Heart left ventricle (tissue), 16 donors: Measurements from ENCODE around the gene DCTN4. TPM values are rescaled to one million over a fixed set of nuclear protein-coding genes. Genes with fewer than 3 reads are reported as not detected.

Experiments used
- ATAC-seq, 4 donors: fragments of 200-7000 bp; cut with Tn5 transposase; one replicate each; pipeline ENCODE4 v1.9.1; 2020 to 2022; ENCODE audit warnings: moderate library complexity in 4 of 4, mild to moderate bottlenecking in 3 of 4, moderate number of reproducible peaks in 1 of 4
- DNase-seq, 5 donors: peaks; one replicate each; pipeline ENCODE4 v3.0.0-alpha.2; 2020
- H3K27ac ChIP-seq, 12 donors: fragments of 200-600 bp; sonication (generic) in 4 of 12; one replicate each; pipeline versions ENCODE4 v1.5.0 to v1.8.0; 2016 to 2022; ENCODE audit warnings: mild to moderate bottlenecking in 2 of 12
- H3K27me3 ChIP-seq, 9 donors: fragments of 200-600 bp; sonication (generic) in 2 of 9; one replicate each; pipeline versions ENCODE4 v1.5.1 to v1.8.0; 2016 to 2022; ENCODE audit warnings: mild to moderate bottlenecking in 3 of 9
- H3K36me3 ChIP-seq, 9 donors: fragments of 200-600 bp; sonication (generic) in 2 of 9; one replicate each; pipeline versions ENCODE4 v1.5.0 to v1.8.0; 2018 to 2022; ENCODE audit warnings: mild to moderate bottlenecking in 2 of 9
- H3K4me1 ChIP-seq, 12 donors: fragments of 200-600 bp; sonication (generic) in 4 of 12; one replicate each; pipeline versions ENCODE4 v1.5.0 to v1.8.0; 2016 to 2022; ENCODE audit warnings: mild to moderate bottlenecking in 3 of 12
- H3K4me3 ChIP-seq, 12 donors: fragments of 200-600 bp; sonication (generic) in 4 of 12; one replicate each; pipeline versions ENCODE4 v1.5.0 to v1.8.0; 2017 to 2022; ENCODE audit warnings: mild to moderate bottlenecking in 9 of 12, moderate library complexity in 4 of 12
- H3K9me3 ChIP-seq, 12 donors: fragments of 200-600 bp; sonication (generic) in 4 of 12; one replicate each; pipeline versions ENCODE4 v1.5.0 to v1.8.0; 2016 to 2022; ENCODE audit warnings: mild to moderate bottlenecking in 1 of 12
- POLR2A ChIP-seq, 2 donors: fragments of 450-650 bp; IDR thresholded peaks; one replicate each; pipeline ENCODE4 v1.6.1; 2017; ENCODE audit warnings: antibody characterized with exemption in 2 of 2, mild to moderate bottlenecking in 2 of 2, moderate library complexity in 2 of 2
- WGBS, 4 donors: extraction: QIAGEN DNeasy Blood & Tissue Kit in 2 of 4; methylation state at CpG; one replicate each; pipeline versions ENCODE4 v1.1.5 to v1.1.7; 2013 to 2018; 5-methylcytosine and 5-hydroxymethylcytosine counted together
- intact Hi-C, 10 donors: fragments of 100-400 bp; cut with DNase I; formaldehyde crosslinking; loops; one replicate each; pipeline versions ENCODE4 v1.11.1 to v1.14.2; 2022
- polyA plus RNA-seq, 2 donors: library from polyadenylated mRNA; stranded (reverse); fragments of 200-250 nt; gene quantifications; one replicate each; pipeline ENCODE4 v1.2.3, GENCODE V29; 2013
- total RNA-seq, 9 donors: library from RNA; depleted of rRNA in 2 of 9; stranded (reverse); fragments of >200 nt in 2 of 9; fragmentation: NEBNext Ultra II Directional in 3 of 9; extraction: Animal tissue kit (Norgen Biotek cat#: 25700) in 3 of 9; gene quantifications; one replicate each; pipeline versions ENCODE4 v1.1.0 to v1.2.4, GENCODE V29; 2016 to 2023
- TF ChIP-seq, protein P1 (sequence below), 12 donors: fragments of 200-600 bp; sonication (generic) in 4 of 12; IDR thresholded peaks; one replicate each; pipeline versions ENCODE4 v1.5.0 to v1.8.0; 2018 to 2022; ENCODE audit warnings: antibody characterized with exemption in 12 of 12, mild to moderate bottlenecking in 5 of 12
- donor health status: ischemic (EF 13 %, LVEDD 7.1; RV severe dilation, severe dysfunction).
- donor health status: healthy with polysubstance abuse.
- donor health status: DM: no; HTN: yes; CAD: no.
- donor health status: DM: no; HTN: no; CAD: no.
- donor health status: ischemic (EF 25% LVEDD 6.9; RV normal size, moderate dysfunction).
- donor health status: ischemic (EF 25% LVEDD 5.7; RV mildly dilated, moderate dysfunction).
- donor health status: healthy.
- donor health status: DM: yes; HTN: yes; CAD: no.
- donor health status: ischemic (EF 35%, LVEDD 5.7; RV mildly dilated, moderate dysfunction).
- donor health status: nonischemic (EF 11% LVEDD 7.7; RV severe dilation, severe dysfunction).
- donor health status: DM: yes; HTN: yes; CAD: no.
- donor health status: PGD.
- donor health status: ischemic (EF 29% LVEDD 5.4; RV normal size, mild dysfunction).
- donor health status: nonischemic (EF 23%, LVEDD 6.1; RV moderate dilation, normal function).

The DCTN4 gene
- total and polyA plus RNA-seq, 11 donors, result 18.9 to 70.6 (median 44.2) TPM

GRCh38 chr5:150789450-150789849 lies 30.6 kb upstream of the DCTN4 start:
- WGBS, 4 donors, result 76 to 83% (median 77%) methylated on average over 6 of the region's 6 CpGs
- intact Hi-C loops, result loop anchor here in 1 of 10 donors (10.0 kb wide), 1 partner anchor 365 kb away; the partner anchor contains the start of gene ANXA6
- peak in 2 of 4 donors; percentile 4 to 44 for ATAC-seq

DNA sequence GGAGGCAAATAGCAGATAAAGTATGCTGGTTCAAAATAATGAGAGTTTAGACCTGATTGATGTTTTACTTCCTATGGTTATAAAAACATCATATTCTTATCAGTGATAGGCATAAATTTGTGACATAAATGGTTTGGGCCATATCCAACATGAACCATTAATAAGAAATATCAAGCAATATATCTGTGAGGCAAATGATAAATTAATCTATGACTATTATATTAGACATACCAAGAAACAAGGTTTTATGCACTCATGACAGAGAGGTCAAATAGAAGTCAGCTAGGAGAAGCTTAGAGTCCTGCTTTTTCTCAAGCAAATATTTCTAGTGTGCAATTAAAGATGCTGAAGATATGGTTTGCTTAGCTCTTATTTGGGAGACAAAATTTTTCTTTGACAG lies 30.2 kb upstream of the DCTN4 start:
- Histone ChIP-seq H3K27me3 (no peaks in the 10 kb centered on the region), H3K4me3 (peak overlapping the region in 1 of 12 donors; percentile 7), H3K27ac (peak overlapping the region in 3 of 12 donors; percentile 47 to 84 (median 58)), H3K4me1 (peaks cover 3 to 94% (median 27%) of the 10 kb centered on the region in 12 donors), H3K9me3 (peaks cover 0 to 4% (median 0%) of the 10 kb centered on the region in 12 donors), H3K36me3 (no peaks in the 10 kb centered on the region)
- intact Hi-C loops, result loop anchor here in 1 of 10 donors (10.0 kb wide), 1 partner anchor 366 kb away; the partner anchor contains the start of gene ANXA6
- no peak for TF ChIP-seq POLR2A (IDR thresholded peaks at IDR 0.05)
- TF ChIP-seq, protein P1, sequence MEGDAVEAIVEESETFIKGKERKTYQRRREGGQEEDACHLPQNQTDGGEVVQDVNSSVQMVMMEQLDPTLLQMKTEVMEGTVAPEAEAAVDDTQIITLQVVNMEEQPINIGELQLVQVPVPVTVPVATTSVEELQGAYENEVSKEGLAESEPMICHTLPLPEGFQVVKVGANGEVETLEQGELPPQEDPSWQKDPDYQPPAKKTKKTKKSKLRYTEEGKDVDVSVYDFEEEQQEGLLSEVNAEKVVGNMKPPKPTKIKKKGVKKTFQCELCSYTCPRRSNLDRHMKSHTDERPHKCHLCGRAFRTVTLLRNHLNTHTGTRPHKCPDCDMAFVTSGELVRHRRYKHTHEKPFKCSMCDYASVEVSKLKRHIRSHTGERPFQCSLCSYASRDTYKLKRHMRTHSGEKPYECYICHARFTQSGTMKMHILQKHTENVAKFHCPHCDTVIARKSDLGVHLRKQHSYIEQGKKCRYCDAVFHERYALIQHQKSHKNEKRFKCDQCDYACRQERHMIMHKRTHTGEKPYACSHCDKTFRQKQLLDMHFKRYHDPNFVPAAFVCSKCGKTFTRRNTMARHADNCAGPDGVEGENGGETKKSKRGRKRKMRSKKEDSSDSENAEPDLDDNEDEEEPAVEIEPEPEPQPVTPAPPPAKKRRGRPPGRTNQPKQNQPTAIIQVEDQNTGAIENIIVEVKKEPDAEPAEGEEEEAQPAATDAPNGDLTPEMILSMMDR (IDR thresholded peaks at IDR 0.05), result no peak
- no peak for DNase-seq
- ATAC-seq, result no peak

More at GRCh38 chr5:150789450-150789849, 30.6 kb upstream of the DCTN4 start:
- H3K36me3 ChIP-seq, result no peaks in the 10 kb centered on the region
- TF ChIP-seq POLR2A (IDR thresholded peaks at IDR 0.05), result no peak
- TF ChIP-seq, protein P1 (IDR thresholded peaks at IDR 0.05), result no peak
- no peak for DNase-seq
- H3K27ac ChIP-seq, result peak overlapping the region in 9 of 12 donors; percentile 22 to 84 (median 55)
- peaks cover 0 to 4% (median 0%) of the 10 kb centered on the region in 12 donors for H3K9me3 ChIP-seq
- H3K4me3 ChIP-seq, result peak overlapping the region in 3 of 12 donors; percentile 7 to 10 (median 8)
- H3K4me1 ChIP-seq, result peaks cover 3 to 89% (median 23%) of the 10 kb centered on the region in 12 donors
- no peaks in the 10 kb centered on the region for H3K27me3 ChIP-seq

GRCh38 chr5:150787656-150788055 lies 28.8 kb upstream of the DCTN4 start:
- peak overlapping the region in 6 of 12 donors; percentile 2 to 80 (median 37) for H3K27ac ChIP-seq
- TF ChIP-seq, protein P1 (IDR thresholded peaks at IDR 0.05), result no peak
- TF ChIP-seq POLR2A (IDR thresholded peaks at IDR 0.05), result no peak
- peaks cover 0 to 4% (median 0%) of the 10 kb centered on the region in 12 donors for H3K9me3 ChIP-seq
- ATAC-seq (no peak), DNase-seq (no peak)
- H3K4me1 ChIP-seq, result peaks cover 13 to 95% (median 39%) of the 10 kb centered on the region in 12 donors
- no peaks in the 10 kb centered on the region for H3K36me3 ChIP-seq
- H3K27me3 ChIP-seq, result no peaks in the 10 kb centered on the region
- no peak overlapping the region for H3K4me3 ChIP-seq
- intact Hi-C loops, result loop anchor here in 1 of 10 donors (10.0 kb wide), 1 partner anchor 367 kb away; the partner anchor contains the start of gene ANXA6
- 38 to 49% (median 39%) methylated on average over 1 of the region's 1 CpG for WGBS, 4 donors

GRCh38 chr5:150786876-150787275 lies 28.1 kb upstream of the DCTN4 start:
- Histone ChIP-seq H3K4me3 (peak overlapping the region in 1 of 12 donors; percentile 6), H3K27me3 (no peaks in the 10 kb centered on the region), H3K9me3 (peaks cover 0 to 4% (median 0%) of the 10 kb centered on the region in 12 donors), H3K4me1 (peaks cover 15 to 96% (median 45%) of the 10 kb centered on the region in 12 donors), H3K27ac (peak overlapping the region in 7 of 12 donors; percentile 2 to 80 (median 33)), H3K36me3 (no peaks in the 10 kb centered on the region)
- no peak for ATAC-seq
- no peak for DNase-seq
- TF ChIP-seq, protein P1 (IDR thresholded peaks at IDR 0.05), result no peak
- no peak for TF ChIP-seq POLR2A (IDR thresholded peaks at IDR 0.05)
- intact Hi-C loops, result loop anchor here in 1 of 10 donors (10.0 kb wide), 1 partner anchor 368 kb away; the partner anchor contains the start of gene ANXA6
- WGBS, 4 donors, result 75 to 89% (median 84%) methylated on average over 1 of the region's 1 CpG
